GM20000 (cell line): ENCODE data around the gene TNPO3.
"Not testable (repeated sequence)": the region's sequence is repeated elsewhere in the genome, so short reads cannot be mapped to it uniquely, and the experiment has no call there.

Experiments
- DNase-seq: peaks from one replicate; pipeline ENCODE4 v3.0.0; 2012; ENCODE audit warnings: low spot score
- CTCF ChIP-seq: IDR thresholded peaks from 2 replicates; pipeline ENCODE4 v1.5.1; 2012; ENCODE audit warnings: mild to moderate bottlenecking, control low read depth; ENCODE audit errors: extremely low read depth, missing control alignments

TNPO3 gene

GRCh38 chr7:129005186-129005585 is 49.7 kb downstream of the TNPO3 start:
- DNase-seq: no peak

GRCh38 chr7:128997181-128997580 is 57.7 kb downstream of the TNPO3 start:
- TF ChIP-seq CTCF: no peak
- no peak for DNase-seq

More at GRCh38 chr7:129005186-129005585, 49.7 kb downstream of the TNPO3 start:
- TF ChIP-seq CTCF: no peak

GRCh38 chr7:128994560-128994959 is 60.4 kb downstream of the TNPO3 start:
- DNase-seq: not testable (repeated sequence)

GRCh38 chr7:128993419-128993818 is 61.5 kb downstream of the TNPO3 start:
- no peak for DNase-seq
- TF ChIP-seq CTCF: no peak

GRCh38 chr7:128989961-128990360 is 65.0 kb downstream of the TNPO3 start:
- DNase-seq: no peak
- no peak for TF ChIP-seq CTCF

- TF ChIP-seq CTCF: no peak
- no peak for DNase-seq
Observed at GRCh38 chr7:128988372-128988771, 66.5 kb downstream of the TNPO3 start.

GRCh38 chr7:128986609-128987008 is 68.3 kb downstream of the TNPO3 start:
- TF ChIP-seq CTCF: no peak
- DNase-seq: no peak

GRCh38 chr7:128985660-128986059 is 69.3 kb downstream of the TNPO3 start:
- no peak for TF ChIP-seq CTCF
- DNase-seq: no peak
